SK-N-SH treated with all-trans-retinoic acid at 6 μM for 48 hours (cell line): ENCODE measurements around the gene FZD4.

ENCODE experiments used
- ATAC-seq: fragments of 200-7000 bp; cut with Tn5 transposase; 3 replicates; pipeline ENCODE4 v1.9.1; 2020; ENCODE audit warnings: mild to moderate bottlenecking, moderate library complexity
- ARNTL ChIP-seq: fragments of 450-650 bp; formaldehyde crosslinking; IDR thresholded peaks from 2 replicates; pipeline ENCODE4 v1.5.0; 2020; ENCODE audit warnings: low read depth, mild to moderate bottlenecking, moderate library complexity, borderline replicate concordance
- BACH2 ChIP-seq: fragments of 250-450 bp; sonication (Bioruptor Pico); IDR thresholded peaks from 2 replicates; pipeline ENCODE4 v1.9.0; 2021; ENCODE audit warnings: mild to moderate bottlenecking, borderline replicate concordance
- GLIS3 ChIP-seq: fragments of 250-450 bp; sonication (Bioruptor Pico); IDR thresholded peaks from 2 replicates; pipeline ENCODE4 v1.5.0; 2020; ENCODE audit warnings: mild to moderate bottlenecking, moderate library complexity
- ISL1 ChIP-seq: fragments of 250-450 bp; sonication (Bioruptor Pico); IDR thresholded peaks from 2 replicates; pipeline ENCODE4 v2.1.2; 2022; ENCODE audit warnings: mild to moderate bottlenecking, moderate library complexity
- RARB ChIP-seq: fragments of 250-450 bp; sonication (Bioruptor Pico); IDR thresholded peaks from 2 replicates; pipeline ENCODE4 v1.8.0; 2021; ENCODE audit warnings: mild to moderate bottlenecking, moderate library complexity
- SNAI2 ChIP-seq: fragments of 250-450 bp; sonication (Bioruptor Pico); IDR thresholded peaks from 2 replicates; pipeline ENCODE4 v1.5.0; 2020; ENCODE audit warnings: mild to moderate bottlenecking, moderate library complexity
- TCF4 ChIP-seq: fragments of 250-450 bp; sonication (Bioruptor Pico); IDR thresholded peaks from 2 replicates; pipeline ENCODE4 v1.8.0; 2021; ENCODE audit warnings: mild to moderate bottlenecking, moderate library complexity, borderline replicate concordance
- TOX ChIP-seq: fragments of 250-450 bp; sonication (Bioruptor Pico); IDR thresholded peaks from 2 replicates; pipeline ENCODE4 v1.8.0; 2021; ENCODE audit warnings: mild to moderate bottlenecking, moderate library complexity, borderline replicate concordance
- ZC3H10 ChIP-seq: fragments of 250-450 bp; sonication (Bioruptor Pico); IDR thresholded peaks from 2 replicates; pipeline ENCODE4 v1.5.1; 2021; ENCODE audit warnings: mild to moderate bottlenecking, moderate library complexity
- ZFP3 ChIP-seq: fragments of 250-450 bp; sonication (Bioruptor Pico); IDR thresholded peaks from 2 replicates; pipeline ENCODE4 v1.5.0; 2020; ENCODE audit warnings: mild to moderate bottlenecking, moderate library complexity
- ZFP30 ChIP-seq: fragments of 450-650 bp; formaldehyde crosslinking; IDR thresholded peaks from 2 replicates; pipeline ENCODE4 v1.5.0; 2022; ENCODE audit warnings: mild to moderate bottlenecking, moderate library complexity
- ZNF70 ChIP-seq: fragments of 450-650 bp; formaldehyde crosslinking; IDR thresholded peaks from 2 replicates; pipeline ENCODE4 v1.5.0; 2020; ENCODE audit warnings: mild to moderate bottlenecking, moderate library complexity
- ZNF8 ChIP-seq: fragments of 450-650 bp; formaldehyde crosslinking; IDR thresholded peaks from 2 replicates; pipeline ENCODE4 v1.5.0; 2020; ENCODE audit warnings: mild to moderate bottlenecking, moderate library complexity
- TF ChIP-seq, protein P1 (sequence below): fragments of 250-450 bp; sonication (Bioruptor Pico); IDR thresholded peaks from 2 replicates; pipeline ENCODE4 v1.8.0; 2020; ENCODE audit warnings: mild to moderate bottlenecking, moderate library complexity, borderline replicate concordance
- TF ChIP-seq, protein P2 (sequence below): fragments of 250-450 bp; sonication (Bioruptor Pico); IDR thresholded peaks from 2 replicates; pipeline ENCODE4 v1.5.1; 2020; ENCODE audit warnings: low read depth, mild to moderate bottlenecking, moderate library complexity
- TF ChIP-seq, protein P3 (sequence below): fragments of 250-450 bp; sonication (Bioruptor Pico); IDR thresholded peaks from 2 replicates; pipeline ENCODE4 v1.8.0; 2021; ENCODE audit warnings: low read depth, mild to moderate bottlenecking, moderate library complexity, borderline replicate concordance

FZD4 gene

DNA sequence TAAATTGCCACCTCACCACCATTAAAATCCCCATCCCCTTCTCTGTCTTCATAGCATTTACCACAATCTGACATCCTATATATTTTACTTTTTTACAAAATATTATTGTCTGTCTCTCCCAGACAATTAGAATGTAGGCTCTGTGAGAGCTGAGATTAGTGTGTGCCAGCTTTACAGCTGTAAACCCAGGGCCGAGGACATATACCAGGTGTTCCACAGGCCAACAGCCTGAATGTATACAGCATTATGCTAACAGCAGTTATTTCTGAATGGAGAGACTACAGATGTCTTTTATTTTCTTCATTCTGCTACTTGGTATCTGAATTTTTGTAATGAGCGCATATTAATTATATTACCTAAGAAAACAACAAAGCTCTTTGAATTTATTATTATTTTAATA is 36.7 kb downstream of the FZD4 start:
- ATAC-seq, result no peak
- TF ChIP-seq ZNF70 (CRISPR knock-in tag) (no peak), TOX (CRISPR knock-in tag) (no peak)

DNA sequence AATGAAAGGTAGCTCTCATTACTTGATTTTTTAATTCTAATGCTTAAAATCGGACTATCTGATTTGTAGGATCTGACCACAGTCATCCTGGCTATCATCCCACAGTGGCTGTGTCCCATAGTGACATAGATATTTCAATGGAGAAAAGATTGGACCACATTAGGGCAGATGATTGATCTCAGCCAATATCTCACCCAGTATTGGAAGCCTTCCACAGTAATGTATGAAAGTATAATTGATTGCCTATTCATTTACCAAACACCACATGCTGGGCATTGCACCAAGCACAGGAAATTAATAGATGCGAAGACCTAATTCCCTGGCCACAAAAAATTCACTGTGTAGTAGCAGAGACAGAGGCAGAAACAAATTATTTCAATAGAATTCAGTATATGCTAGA is 37.6 kb downstream of the FZD4 start:
- no peak for TF ChIP-seq ISL1 (CRISPR knock-in tag)
- no peak for TF ChIP-seq ZC3H10 (CRISPR knock-in tag)
- TF ChIP-seq TCF4 (CRISPR knock-in tag), result no peak
- no peak for TF ChIP-seq BACH2 (CRISPR knock-in tag)
- no peak for TF ChIP-seq ARNTL (CRISPR knock-in tag)
- TF ChIP-seq, protein P1, sequence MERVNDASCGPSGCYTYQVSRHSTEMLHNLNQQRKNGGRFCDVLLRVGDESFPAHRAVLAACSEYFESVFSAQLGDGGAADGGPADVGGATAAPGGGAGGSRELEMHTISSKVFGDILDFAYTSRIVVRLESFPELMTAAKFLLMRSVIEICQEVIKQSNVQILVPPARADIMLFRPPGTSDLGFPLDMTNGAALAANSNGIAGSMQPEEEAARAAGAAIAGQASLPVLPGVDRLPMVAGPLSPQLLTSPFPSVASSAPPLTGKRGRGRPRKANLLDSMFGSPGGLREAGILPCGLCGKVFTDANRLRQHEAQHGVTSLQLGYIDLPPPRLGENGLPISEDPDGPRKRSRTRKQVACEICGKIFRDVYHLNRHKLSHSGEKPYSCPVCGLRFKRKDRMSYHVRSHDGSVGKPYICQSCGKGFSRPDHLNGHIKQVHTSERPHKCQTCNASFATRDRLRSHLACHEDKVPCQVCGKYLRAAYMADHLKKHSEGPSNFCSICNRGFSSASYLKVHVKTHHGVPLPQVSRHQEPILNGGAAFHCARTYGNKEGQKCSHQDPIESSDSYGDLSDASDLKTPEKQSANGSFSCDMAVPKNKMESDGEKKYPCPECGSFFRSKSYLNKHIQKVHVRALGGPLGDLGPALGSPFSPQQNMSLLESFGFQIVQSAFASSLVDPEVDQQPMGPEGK (CRISPR knock-in tag), result no peak
- no peak for TF ChIP-seq RARB (CRISPR knock-in tag)
- no peak for TF ChIP-seq TOX (CRISPR knock-in tag)
- ATAC-seq, result no peak

DNA sequence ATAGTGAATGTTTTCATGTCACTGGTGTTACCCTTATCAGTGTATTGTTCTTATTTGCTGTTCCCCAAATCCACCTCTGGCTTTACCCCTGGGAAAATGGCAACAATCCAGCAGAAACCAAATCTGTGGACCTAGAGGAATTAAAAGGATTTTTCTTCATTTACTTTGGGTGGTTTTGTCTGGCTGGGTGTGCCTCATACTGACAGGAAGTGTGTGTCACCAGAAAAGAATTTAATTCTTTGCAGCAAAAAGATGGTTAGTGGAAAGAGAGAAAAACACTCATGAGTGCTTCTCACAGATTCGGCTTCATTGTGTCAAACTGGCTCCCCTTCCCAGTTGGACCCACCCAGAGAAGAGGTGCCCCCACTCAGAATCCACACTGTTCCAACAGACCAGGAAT is 38.9 kb downstream of the FZD4 start:
- TF ChIP-seq, protein P1 (CRISPR knock-in tag), result peak; percentile 44; the same call in 1 of the 2 replicates
- TF ChIP-seq GLIS3, result no peak
- TF ChIP-seq, protein P2, sequence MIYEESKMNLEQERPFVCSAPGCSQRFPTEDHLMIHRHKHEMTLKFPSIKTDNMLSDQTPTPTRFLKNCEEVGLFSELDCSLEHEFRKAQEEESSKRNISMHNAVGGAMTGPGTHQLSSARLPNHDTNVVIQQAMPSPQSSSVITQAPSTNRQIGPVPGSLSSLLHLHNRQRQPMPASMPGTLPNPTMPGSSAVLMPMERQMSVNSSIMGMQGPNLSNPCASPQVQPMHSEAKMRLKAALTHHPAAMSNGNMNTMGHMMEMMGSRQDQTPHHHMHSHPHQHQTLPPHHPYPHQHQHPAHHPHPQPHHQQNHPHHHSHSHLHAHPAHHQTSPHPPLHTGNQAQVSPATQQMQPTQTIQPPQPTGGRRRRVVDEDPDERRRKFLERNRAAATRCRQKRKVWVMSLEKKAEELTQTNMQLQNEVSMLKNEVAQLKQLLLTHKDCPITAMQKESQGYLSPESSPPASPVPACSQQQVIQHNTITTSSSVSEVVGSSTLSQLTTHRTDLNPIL (CRISPR knock-in tag), result peak; percentile 71; the same call in 1 of the 2 replicates
- peak; percentile 82 for ATAC-seq

DNA sequence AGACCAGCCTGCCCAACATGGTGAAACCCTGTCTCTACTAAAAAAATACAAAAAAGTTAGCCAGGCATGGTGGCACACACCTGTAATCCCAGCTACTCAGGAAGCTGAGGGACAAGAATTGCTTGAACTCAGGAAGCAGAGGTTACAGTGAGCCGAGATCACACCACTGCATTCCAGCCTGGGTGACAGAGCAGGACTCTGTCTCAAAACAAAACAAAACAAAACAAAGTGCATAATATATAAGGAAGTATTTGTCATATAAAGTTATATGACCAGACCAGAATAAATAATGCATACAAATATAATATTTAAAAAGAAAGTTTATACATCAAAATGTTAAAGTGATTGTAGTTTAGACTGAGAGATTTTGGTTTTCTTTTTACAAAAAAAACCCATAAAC is 39.3 kb downstream of the FZD4 start:
- ATAC-seq, result peak; percentile 20; the same call in 1 of the 3 replicates

DNA sequence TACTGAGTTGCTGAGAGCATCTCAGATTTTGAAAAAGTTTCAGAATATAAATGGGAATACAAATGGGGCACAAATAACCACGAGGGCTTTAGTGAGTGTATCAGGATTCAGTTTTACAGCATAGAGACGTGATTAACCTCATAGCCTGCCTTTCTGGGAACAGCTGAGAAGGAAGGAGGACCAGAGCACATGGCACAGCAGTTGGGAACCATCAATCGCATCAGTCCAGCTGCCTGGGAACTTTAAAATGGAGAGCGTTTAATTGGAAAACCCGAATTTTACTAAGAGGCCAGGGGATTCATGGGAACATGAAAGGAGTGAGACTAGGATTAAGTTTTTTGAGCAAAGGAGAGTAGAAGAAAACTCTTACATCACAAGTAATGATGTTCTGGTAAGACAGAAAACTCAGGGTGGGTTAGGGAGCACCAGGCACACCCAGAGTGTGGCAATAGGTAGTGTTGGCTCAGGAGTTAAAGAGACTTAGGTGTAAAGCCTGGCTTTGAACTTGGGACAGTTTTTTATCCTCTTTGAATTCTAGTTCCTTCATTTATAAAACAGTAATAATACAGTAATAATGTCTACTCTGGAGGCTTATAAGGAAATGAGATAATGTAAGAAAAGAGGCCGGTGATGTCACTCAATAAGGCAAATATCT is 40.2 kb downstream of the FZD4 start:
- ATAC-seq, result no peak
- no peak for TF ChIP-seq BACH2 (CRISPR knock-in tag)
- no peak for TF ChIP-seq ISL1 (CRISPR knock-in tag)
- no peak for TF ChIP-seq TOX (CRISPR knock-in tag)
- no peak for TF ChIP-seq TCF4 (CRISPR knock-in tag)
- TF ChIP-seq ARNTL (CRISPR knock-in tag), result no peak
- TF ChIP-seq, protein P2 (CRISPR knock-in tag), result no peak
- TF ChIP-seq, protein P3, sequence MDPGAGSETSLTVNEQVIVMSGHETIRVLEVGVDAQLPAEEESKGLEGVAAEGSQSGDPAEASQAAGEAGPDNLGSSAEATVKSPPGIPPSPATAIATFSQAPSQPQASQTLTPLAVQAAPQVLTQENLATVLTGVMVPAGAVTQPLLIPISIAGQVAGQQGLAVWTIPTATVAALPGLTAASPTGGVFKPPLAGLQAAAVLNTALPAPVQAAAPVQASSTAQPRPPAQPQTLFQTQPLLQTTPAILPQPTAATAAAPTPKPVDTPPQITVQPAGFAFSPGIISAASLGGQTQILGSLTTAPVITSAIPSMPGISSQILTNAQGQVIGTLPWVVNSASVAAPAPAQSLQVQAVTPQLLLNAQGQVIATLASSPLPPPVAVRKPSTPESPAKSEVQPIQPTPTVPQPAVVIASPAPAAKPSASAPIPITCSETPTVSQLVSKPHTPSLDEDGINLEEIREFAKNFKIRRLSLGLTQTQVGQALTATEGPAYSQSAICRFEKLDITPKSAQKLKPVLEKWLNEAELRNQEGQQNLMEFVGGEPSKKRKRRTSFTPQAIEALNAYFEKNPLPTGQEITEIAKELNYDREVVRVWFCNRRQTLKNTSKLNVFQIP (CRISPR knock-in tag), result no peak
- no peak for TF ChIP-seq ZFP30 (CRISPR knock-in tag)
- TF ChIP-seq ZNF8 (CRISPR knock-in tag), result no peak
- TF ChIP-seq ZNF70 (CRISPR knock-in tag), result no peak

DNA sequence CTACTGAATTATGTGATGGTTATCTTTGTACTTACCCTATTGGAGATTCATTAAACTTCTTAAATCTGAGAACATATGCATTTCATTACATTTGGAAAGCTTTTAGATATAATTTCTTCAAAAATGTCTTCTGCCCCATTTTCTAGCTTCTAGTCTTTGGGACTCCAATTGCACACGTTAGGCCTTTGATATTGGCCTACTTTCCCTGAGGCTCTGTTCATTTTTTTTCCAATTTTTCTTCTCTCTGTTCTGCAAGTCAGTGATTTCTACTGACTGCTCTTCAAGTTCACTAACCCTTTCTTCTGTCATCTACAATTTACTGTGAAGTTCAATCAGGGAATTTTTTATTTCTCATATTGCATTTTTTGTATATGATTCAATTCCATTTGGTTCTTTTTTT is 43.0 kb downstream of the FZD4 start:
- no peak for ATAC-seq
- peak; percentile 62 for TF ChIP-seq ZFP30 (CRISPR knock-in tag)
- TF ChIP-seq SNAI2 (CRISPR knock-in tag), result no peak
- no peak for TF ChIP-seq ZFP3 (CRISPR knock-in tag)
- no peak for TF ChIP-seq ZNF70 (CRISPR knock-in tag)
